ENCODE results near the gene ELOVL4.

The ELOVL4 gene

DNA sequence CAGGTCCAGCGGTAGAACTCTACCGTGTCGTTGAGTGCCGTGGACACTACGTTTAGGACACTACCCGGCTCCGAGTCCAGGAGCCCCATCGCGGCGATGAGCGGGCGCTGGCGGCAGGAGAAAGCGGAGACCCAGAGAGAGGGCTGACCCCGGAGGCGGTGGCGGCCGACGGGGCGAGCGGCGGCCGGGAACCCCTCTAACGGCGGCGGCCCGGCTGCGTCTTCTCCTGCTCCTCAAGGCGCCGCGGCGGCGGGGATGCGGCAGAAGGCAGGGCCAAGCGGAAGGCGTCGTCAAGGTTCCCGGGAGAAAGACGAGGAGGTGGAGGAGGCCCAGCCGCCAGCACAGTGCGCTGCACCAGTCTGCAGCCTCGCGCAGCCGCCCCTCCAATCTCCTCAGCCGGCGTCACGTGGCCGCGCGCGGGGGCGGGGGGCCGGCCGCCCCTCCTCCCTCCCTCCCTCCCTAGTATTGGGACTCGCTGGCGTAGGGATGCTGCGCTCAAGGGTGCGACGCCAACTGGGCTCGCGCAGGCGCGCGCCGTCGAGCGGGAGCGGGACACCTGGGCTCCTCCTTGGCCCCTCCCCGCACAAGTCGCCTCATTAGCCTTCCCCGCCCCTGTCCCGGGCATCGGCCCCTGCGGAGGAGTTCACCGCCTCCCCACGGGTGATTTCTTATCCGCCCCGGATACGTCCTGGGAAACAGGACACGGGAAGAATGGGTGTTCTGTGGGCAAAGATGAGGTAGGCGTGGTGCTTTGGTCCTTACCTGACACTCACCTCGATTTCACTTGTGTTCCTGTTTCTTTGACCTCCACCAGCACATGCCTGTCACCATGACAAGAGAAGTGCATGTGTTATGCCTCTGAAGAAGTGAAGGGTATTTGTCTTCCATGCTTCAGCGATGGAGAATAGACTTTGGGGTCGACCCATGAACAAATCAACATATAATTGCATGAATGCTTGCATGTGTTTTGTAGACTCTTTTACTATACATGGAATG, at the start of gene ELOVL4:
Gene ELOVL4, minus strand, starts transcription at position 363 of the 996 bp plus-strand sequence. Its CDS starts 274 bp downstream, at position 89.
- Histone ChIP-seq H3K4me3 (peak within 1 kb of the TSS; percentile 93), H3K27ac (no peak within 1 kb of the TSS), H3K9ac (ENCODE audit: insufficient read length) (peak within 1 kb of the TSS; percentile 59), H3K36me3 (ENCODE audit: insufficient read depth, low read length) (no peaks in the 10 kb centered on the region), H3K9me3 (ENCODE audit: low read depth, low read length) (no peaks in the 10 kb centered on the region)
- no peak for DNase-seq (ENCODE audit: low read depth, low spot score)
- TF ChIP-seq FOXP2 (optimal IDR thresholded peaks at IDR 0.05; ENCODE audit: control extremely low read depth, extremely low read length, insufficient read depth) = peak; percentile 44
- TF ChIP-seq POLR2AphosphoS5 (IDR thresholded peaks at IDR 0.05; ENCODE audit: borderline replicate concordance, low read depth, low read length) = peak; percentile 91
- no peak for TF ChIP-seq EZH2 (IDR thresholded peaks at IDR 0.05)

DNA sequence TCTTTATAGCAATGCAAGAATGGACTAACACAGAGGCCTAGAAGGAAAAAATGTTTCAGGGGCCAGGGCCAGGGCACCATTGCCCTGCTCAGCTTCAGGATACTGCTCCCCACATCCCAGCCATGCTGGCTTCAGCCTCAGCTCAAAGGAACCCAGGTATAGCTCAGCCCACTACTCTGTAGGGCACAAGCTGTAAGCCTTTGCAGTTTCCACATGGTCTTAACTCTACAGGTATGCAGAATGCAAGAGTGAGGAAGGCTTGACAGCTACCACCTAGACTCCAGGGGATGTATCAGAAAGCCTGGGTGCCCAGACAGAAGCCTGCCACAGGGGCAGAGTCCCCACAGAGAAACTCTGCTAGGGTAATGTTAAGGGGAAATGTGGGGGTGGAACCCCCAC, 46.6 kb upstream of the ELOVL4 start:
- Histone ChIP-seq H3K36me3 (ENCODE audit: insufficient read depth, low read length) (no peaks in the 10 kb centered on the region), H3K4me3 (no peak overlapping the region), H3K9ac (ENCODE audit: insufficient read length) (no peak overlapping the region), H3K9me3 (ENCODE audit: low read depth, low read length) (peaks cover 5% of the 10 kb centered on the region; the same call in 1 of the 2 replicates), H3K27ac (no peak overlapping the region)
- TF ChIP-seq EZH2 (IDR thresholded peaks at IDR 0.05) (no peak), POLR2AphosphoS5 (IDR thresholded peaks at IDR 0.05; ENCODE audit: borderline replicate concordance, low read depth, low read length) (no peak), FOXP2 (optimal IDR thresholded peaks at IDR 0.05; ENCODE audit: control extremely low read depth, extremely low read length, insufficient read depth) (no peak)
- DNase-seq (ENCODE audit: low read depth, low spot score) = no peak

DNA sequence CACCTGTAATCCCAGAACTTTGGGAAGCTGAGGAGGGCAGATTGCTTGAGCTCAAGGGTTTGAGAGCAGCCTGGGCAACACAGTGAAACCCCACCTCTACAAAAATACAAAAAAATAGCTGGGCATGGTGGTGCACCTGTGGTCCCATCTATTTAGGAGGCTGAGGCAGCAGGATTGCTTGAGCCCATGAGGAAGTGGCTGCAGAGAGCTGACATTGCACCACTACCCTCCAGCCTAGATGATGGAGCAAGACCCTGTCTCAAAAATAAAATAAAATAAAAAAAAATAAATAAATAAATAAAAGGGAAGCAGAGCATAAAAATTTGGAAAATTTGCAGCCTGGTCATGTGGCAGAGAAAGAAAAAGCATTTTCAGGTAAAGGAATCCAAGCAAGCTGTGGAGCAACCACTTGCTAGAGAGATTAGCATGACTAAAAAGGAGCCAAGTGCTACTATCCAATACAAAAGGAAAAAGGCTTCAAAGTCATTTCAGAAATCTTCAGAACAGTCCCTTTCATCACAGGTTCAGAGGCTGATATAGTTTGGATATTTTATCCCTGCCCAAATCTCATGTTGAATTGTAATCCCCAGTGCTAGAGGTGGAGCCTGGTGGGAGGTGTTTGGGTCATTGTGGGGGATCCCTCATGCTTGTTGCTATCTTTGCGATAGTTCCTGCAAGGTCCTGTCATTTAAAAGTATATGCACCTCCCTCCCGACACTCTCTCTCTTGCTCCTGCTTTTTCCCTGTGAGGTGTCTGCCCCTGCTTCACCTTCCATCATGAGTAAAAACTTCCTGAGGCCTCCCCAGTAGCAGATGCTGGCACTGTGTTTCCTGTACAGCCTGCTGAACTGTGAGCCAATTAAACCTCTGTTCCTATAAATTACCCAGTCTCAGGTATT, 45.9 kb upstream of the ELOVL4 start:
- Histone ChIP-seq H3K9me3 (ENCODE audit: low read depth, low read length) (peaks cover 5% of the 10 kb centered on the region; the same call in 1 of the 2 replicates), H3K4me3 (no peak overlapping the region), H3K27ac (no peak overlapping the region), H3K9ac (ENCODE audit: insufficient read length) (no peak overlapping the region), H3K36me3 (ENCODE audit: insufficient read depth, low read length) (no peaks in the 10 kb centered on the region)
- TF ChIP-seq POLR2AphosphoS5 (IDR thresholded peaks at IDR 0.05; ENCODE audit: borderline replicate concordance, low read depth, low read length) = no peak
- no peak for TF ChIP-seq FOXP2 (optimal IDR thresholded peaks at IDR 0.05; ENCODE audit: control extremely low read depth, extremely low read length, insufficient read depth)
- TF ChIP-seq EZH2 (IDR thresholded peaks at IDR 0.05) = no peak
- no peak for DNase-seq (ENCODE audit: low read depth, low spot score)

DNA sequence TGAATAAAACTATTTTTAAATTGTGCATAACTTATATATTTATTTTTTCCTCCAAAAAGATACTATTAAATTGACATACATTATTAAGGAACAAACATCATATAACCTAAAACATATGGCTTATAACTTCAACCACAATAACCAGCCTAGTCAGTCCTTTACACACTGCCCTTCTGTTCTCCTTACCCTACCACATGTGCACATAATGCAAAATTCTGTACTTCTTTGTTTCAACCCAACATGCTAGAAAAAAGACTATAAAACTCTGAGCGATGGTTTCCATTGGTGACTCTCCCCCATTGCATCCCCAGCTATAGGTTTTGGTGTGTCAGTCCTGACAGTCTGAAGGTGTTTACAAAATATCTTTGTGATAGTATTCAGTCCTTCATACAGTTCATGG, 42.3 kb upstream of the ELOVL4 start:
- TF ChIP-seq POLR2AphosphoS5 (IDR thresholded peaks at IDR 0.05; ENCODE audit: borderline replicate concordance, low read depth, low read length) (no peak), EZH2 (IDR thresholded peaks at IDR 0.05) (no peak), FOXP2 (optimal IDR thresholded peaks at IDR 0.05; ENCODE audit: control extremely low read depth, extremely low read length, insufficient read depth) (no peak)
- Histone ChIP-seq H3K9ac (ENCODE audit: insufficient read length) (no peak overlapping the region), H3K4me3 (no peak overlapping the region), H3K9me3 (ENCODE audit: low read depth, low read length) (no peaks in the 10 kb centered on the region), H3K27ac (no peak overlapping the region), H3K36me3 (ENCODE audit: insufficient read depth, low read length) (no peaks in the 10 kb centered on the region)
- no peak for DNase-seq (ENCODE audit: low read depth, low spot score)

DNA sequence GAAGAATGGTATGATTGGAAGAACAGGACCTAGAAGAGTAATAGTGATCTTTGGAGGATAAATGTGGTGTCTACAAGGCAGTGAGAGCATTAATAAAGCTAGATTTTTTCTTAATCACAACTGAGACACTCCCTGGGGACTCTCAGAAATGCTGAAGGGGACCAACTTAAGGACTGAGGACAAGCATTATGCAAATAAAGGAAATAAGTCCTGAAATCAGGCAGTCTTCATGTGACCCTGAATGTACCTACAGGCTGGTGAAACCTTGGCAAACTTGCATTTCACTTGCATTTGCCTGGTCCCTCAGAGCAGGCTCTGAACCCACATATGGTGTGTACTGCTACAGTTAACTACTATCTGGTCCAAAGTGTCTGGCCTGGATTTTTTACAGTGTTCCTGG, 37.8 kb upstream of the ELOVL4 start:
- Histone ChIP-seq H3K27ac (no peak overlapping the region), H3K9me3 (ENCODE audit: low read depth, low read length) (no peaks in the 10 kb centered on the region), H3K9ac (ENCODE audit: insufficient read length) (no peak overlapping the region), H3K36me3 (ENCODE audit: insufficient read depth, low read length) (no peaks in the 10 kb centered on the region), H3K4me3 (no peak overlapping the region)
- no peak for DNase-seq (ENCODE audit: low read depth, low spot score)
- TF ChIP-seq POLR2AphosphoS5 (IDR thresholded peaks at IDR 0.05; ENCODE audit: borderline replicate concordance, low read depth, low read length) = no peak
- no peak for TF ChIP-seq FOXP2 (optimal IDR thresholded peaks at IDR 0.05; ENCODE audit: control extremely low read depth, extremely low read length, insufficient read depth)
- no peak for TF ChIP-seq EZH2 (IDR thresholded peaks at IDR 0.05)

DNA sequence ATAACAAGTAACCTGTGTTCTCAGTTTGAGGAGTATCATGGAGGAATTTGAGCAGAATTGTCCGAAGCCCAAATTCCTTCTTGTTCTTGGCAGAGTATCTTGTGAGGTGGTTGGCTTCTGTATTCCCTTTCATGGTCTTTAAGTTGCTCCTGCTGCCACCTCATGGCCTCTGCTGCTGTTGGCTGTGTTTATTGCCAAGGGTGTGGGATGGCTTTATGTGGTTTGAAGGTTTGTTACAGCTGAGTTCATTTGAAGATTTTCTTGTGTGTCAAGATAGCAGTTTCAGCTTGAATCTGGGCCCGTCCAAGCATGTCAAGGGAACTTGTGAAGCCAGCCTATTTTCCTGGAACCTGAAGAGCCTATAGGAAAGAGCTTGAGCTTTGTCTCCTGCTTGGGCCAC, 36.9 kb upstream of the ELOVL4 start:
- no peaks in the 10 kb centered on the region for H3K36me3 ChIP-seq (ENCODE audit: insufficient read depth, low read length)
- no peak for DNase-seq (ENCODE audit: low read depth, low spot score)
- H3K9ac ChIP-seq (ENCODE audit: insufficient read length) = no peak overlapping the region
- H3K27ac ChIP-seq = no peak overlapping the region
- TF ChIP-seq POLR2AphosphoS5 (IDR thresholded peaks at IDR 0.05; ENCODE audit: borderline replicate concordance, low read depth, low read length) (no peak), FOXP2 (optimal IDR thresholded peaks at IDR 0.05; ENCODE audit: control extremely low read depth, extremely low read length, insufficient read depth) (no peak), EZH2 (IDR thresholded peaks at IDR 0.05) (no peak)
- no peak overlapping the region for H3K4me3 ChIP-seq
- H3K9me3 ChIP-seq (ENCODE audit: low read depth, low read length) = no peaks in the 10 kb centered on the region

DNA sequence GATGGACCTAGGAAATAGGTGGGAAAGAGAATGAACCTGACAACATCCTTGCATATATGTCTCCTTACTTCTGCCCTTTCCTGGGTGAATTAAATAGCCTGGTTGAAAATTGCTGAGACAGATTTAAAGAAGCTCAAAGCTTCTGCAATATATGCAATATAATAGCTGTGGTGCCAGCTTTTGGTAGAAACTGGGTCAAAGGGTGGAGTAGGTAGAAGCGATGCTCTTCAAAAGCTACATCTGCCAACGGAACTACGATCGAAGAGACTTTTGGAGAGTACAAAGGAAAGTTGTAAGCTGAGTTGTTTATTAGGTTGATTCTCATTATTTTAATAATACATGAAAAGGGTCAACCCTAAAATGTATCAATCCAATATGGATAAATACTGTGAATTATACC, 34.3 kb upstream of the ELOVL4 start:
- Histone ChIP-seq H3K9ac (ENCODE audit: insufficient read length) (no peak overlapping the region), H3K27ac (no peak overlapping the region), H3K9me3 (ENCODE audit: low read depth, low read length) (no peaks in the 10 kb centered on the region), H3K36me3 (ENCODE audit: insufficient read depth, low read length) (no peaks in the 10 kb centered on the region), H3K4me3 (no peak overlapping the region)
- no peak for DNase-seq (ENCODE audit: low read depth, low spot score)
- TF ChIP-seq FOXP2 (optimal IDR thresholded peaks at IDR 0.05; ENCODE audit: control extremely low read depth, extremely low read length, insufficient read depth) (no peak), POLR2AphosphoS5 (IDR thresholded peaks at IDR 0.05; ENCODE audit: borderline replicate concordance, low read depth, low read length) (no peak), EZH2 (IDR thresholded peaks at IDR 0.05) (no peak)

DNA sequence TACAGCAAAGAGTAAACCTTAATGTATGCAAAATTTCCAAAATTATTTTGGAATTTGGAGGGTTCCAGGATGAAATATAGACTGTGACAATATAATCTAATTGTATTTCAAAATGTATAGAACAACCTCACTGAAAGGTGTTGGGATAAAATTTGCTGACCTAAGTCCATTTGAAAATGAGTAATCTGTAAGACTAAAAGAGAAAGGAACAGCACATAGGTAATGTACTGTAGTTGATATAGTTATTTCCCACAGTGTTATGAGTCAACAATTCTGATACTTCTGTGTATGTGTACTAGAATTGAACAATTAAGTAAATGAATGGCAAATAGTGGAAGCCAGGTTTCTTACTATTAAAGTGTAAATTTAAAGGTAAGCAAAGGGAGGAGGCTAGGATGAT, 23.8 kb upstream of the ELOVL4 start:
- H3K4me3 ChIP-seq = no peak overlapping the region
- TF ChIP-seq POLR2AphosphoS5 (IDR thresholded peaks at IDR 0.05; ENCODE audit: borderline replicate concordance, low read depth, low read length) (no peak), FOXP2 (optimal IDR thresholded peaks at IDR 0.05; ENCODE audit: control extremely low read depth, extremely low read length, insufficient read depth) (no peak), EZH2 (IDR thresholded peaks at IDR 0.05) (no peak)
- H3K36me3 ChIP-seq (ENCODE audit: insufficient read depth, low read length) = no peaks in the 10 kb centered on the region
- DNase-seq (ENCODE audit: low read depth, low spot score) = no peak
- H3K27ac ChIP-seq = no peak overlapping the region
- no peaks in the 10 kb centered on the region for H3K9me3 ChIP-seq (ENCODE audit: low read depth, low read length)
- no peak overlapping the region for H3K9ac ChIP-seq (ENCODE audit: insufficient read length)
